HEK293T (cell line): ENCODE results near the gene CXCL11.

Experiments used
- CTCF ChIA-PET: fragments of 350-600 bp; formaldehyde crosslinking; extraction: SDS; loops from one replicate; lab custom pipeline; 2021; ENCODE audit warnings: antibody characterized with exemption, inconsistent platforms; lab: Yijun Ruan, JAX
- POLR2A ChIA-PET: fragments of 350-600 bp; formaldehyde crosslinking; extraction: SDS; loops from one replicate; lab custom pipeline; 2020; ENCODE audit warnings: antibody characterized with exemption, inconsistent platforms; lab: Yijun Ruan, JAX
- DNase-seq: peaks from one replicate; pipeline ENCODE4 v3.0.0; 2012; ENCODE audit warnings: mixed read lengths; ENCODE audit errors: extremely low spot score
- ARNT ChIP-seq: fragments of 450-650 bp; IDR thresholded peaks from 2 replicates; pipeline ENCODE4 v1.6.1; 2017; ENCODE audit warnings: mild to moderate bottlenecking
- BHLHE40 ChIP-seq: fragments of 450-650 bp; IDR thresholded peaks from 2 replicates; pipeline ENCODE4 v1.6.1; 2016; ENCODE audit warnings: mild to moderate bottlenecking, moderate library complexity, borderline replicate concordance
- CTBP1 ChIP-seq: fragments of 450-650 bp; IDR thresholded peaks from 2 replicates; pipeline ENCODE4 v1.6.1; 2016; ENCODE audit warnings: borderline replicate concordance
- ELF4 ChIP-seq: fragments of 450-650 bp; IDR thresholded peaks from 2 replicates; pipeline ENCODE4 v1.6.1; 2017; ENCODE audit warnings: antibody characterized with exemption
- FOXA1 ChIP-seq: fragments of 450-650 bp; IDR thresholded peaks from 2 replicates; pipeline ENCODE4 v1.6.1; 2016; ENCODE audit warnings: mild to moderate bottlenecking
- FOXK2 ChIP-seq: fragments of 450-650 bp; IDR thresholded peaks from 2 replicates; pipeline ENCODE4 v1.6.1; 2016; ENCODE audit warnings: mild to moderate bottlenecking
- FOXM1 ChIP-seq: fragments of 450-650 bp; IDR thresholded peaks from 2 replicates; pipeline ENCODE4 v1.6.1; 2017; ENCODE audit warnings: mild to moderate bottlenecking, borderline replicate concordance
- HDGF ChIP-seq: fragments of 450-650 bp; IDR thresholded peaks from 2 replicates; pipeline ENCODE4 v1.6.1; 2017; ENCODE audit warnings: antibody characterized with exemption, borderline replicate concordance
- L3MBTL2 ChIP-seq: fragments of 450-650 bp; conservative IDR thresholded peaks from 2 replicates; pipeline ENCODE4 v1.6.1; 2016; ENCODE audit warnings: mild to moderate bottlenecking
- LEF1 ChIP-seq: fragments of 450-650 bp; IDR thresholded peaks from 2 replicates; pipeline ENCODE4 v1.6.1; 2017; ENCODE audit warnings: mild to moderate bottlenecking, borderline replicate concordance
- NFRKB ChIP-seq: fragments of 450-650 bp; IDR thresholded peaks from 2 replicates; pipeline ENCODE4 v1.6.1; 2016; ENCODE audit warnings: mild to moderate bottlenecking, moderate library complexity
- SP1 ChIP-seq: fragments of 450-650 bp; IDR thresholded peaks from 2 replicates; pipeline ENCODE4 v1.6.1; 2017
- SUZ12 ChIP-seq: fragments of 450-650 bp; IDR thresholded peaks from 2 replicates; pipeline ENCODE4 v1.6.1; 2016; ENCODE audit warnings: mild to moderate bottlenecking
- TARDBP ChIP-seq: fragments of 450-650 bp; IDR thresholded peaks from 2 replicates; pipeline ENCODE4 v1.6.1; 2016
- ZNF384 ChIP-seq: fragments of 450-650 bp; IDR thresholded peaks from 2 replicates; pipeline ENCODE4 v1.6.1; 2016
- TF ChIP-seq, protein P1 (sequence below): fragments of 450-650 bp; IDR thresholded peaks from 2 replicates; pipeline ENCODE4 v1.6.1; 2016

The CXCL11 gene

DNA sequence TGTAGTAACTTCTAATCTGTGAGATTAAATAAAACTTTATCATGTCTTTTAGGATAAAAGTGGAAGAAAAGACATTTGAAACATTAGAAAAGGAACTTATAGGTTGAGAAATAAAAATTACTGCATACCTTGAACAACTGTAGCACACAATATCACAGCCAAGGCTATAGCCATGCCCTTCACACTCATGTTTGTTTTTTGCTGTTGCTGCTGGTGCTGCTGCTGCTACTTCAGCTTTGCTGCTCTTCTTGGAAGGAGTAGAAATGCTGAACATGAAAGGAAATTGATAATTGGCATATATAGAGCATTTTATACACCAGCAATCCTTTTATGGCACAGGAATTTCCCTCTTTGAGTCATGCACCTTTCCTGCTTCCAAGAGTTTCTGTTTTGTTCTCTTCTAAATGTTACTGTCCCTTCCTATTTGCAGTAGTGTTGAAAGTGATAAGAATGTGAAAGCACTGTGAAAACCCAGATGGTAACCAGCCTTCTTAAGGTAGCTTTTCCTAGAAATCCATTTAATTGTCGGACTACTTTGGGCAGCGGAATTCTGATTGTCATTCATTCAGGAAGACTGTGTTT, at the start of gene CXCL11:
Gene CXCL11, minus strand, starts transcription at position 272 of the 582 bp plus-strand sequence. Its CDS starts 83 bp downstream, at position 189.
- ChIA-PET POLR2A (no interaction called here), CTCF (interaction anchor here (0.6 to 1.4 kb wide), 3 partner anchors 42 to 930 kb away, joined by 3 read pairs; no protein-coding TSS in a partner anchor)
- no peak for DNase-seq
- TF ChIP-seq, protein P1, sequence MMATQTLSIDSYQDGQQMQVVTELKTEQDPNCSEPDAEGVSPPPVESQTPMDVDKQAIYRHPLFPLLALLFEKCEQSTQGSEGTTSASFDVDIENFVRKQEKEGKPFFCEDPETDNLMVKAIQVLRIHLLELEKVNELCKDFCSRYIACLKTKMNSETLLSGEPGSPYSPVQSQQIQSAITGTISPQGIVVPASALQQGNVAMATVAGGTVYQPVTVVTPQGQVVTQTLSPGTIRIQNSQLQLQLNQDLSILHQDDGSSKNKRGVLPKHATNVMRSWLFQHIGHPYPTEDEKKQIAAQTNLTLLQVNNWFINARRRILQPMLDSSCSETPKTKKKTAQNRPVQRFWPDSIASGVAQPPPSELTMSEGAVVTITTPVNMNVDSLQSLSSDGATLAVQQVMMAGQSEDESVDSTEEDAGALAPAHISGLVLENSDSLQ: no peak
- TF ChIP-seq TARDBP (no peak), FOXK2 (no peak), NFRKB (no peak), FOXA1 (no peak), CTBP1 (no peak), ZNF384 (no peak), L3MBTL2 (no peak)

- no peak for TF ChIP-seq TARDBP
- TF ChIP-seq, protein P1: no peak
- TF ChIP-seq FOXA1: no peak
- TF ChIP-seq CTBP1: no peak
- no peak for TF ChIP-seq FOXK2
- TF ChIP-seq ZNF384: no peak
- no peak for TF ChIP-seq HDGF
- TF ChIP-seq SUZ12: no peak
- TF ChIP-seq BHLHE40: no peak
- TF ChIP-seq LEF1: no peak
- TF ChIP-seq ELF4: no peak
- no peak for TF ChIP-seq SP1
- no peak for TF ChIP-seq L3MBTL2
- no peak for TF ChIP-seq FOXM1
- TF ChIP-seq ARNT: no peak
- TF ChIP-seq NFRKB: no peak
- ChIA-PET POLR2A (no interaction called here), CTCF (interaction anchor here (0.6 kb wide), 1 partner anchor 167 kb away, joined by 3 read pairs; the partner anchor contains the start of gene FAM47E)
- no peak for DNase-seq
Measured at GRCh38 chr4:76084542-76084941, 48.7 kb upstream of the CXCL11 start.

DNA sequence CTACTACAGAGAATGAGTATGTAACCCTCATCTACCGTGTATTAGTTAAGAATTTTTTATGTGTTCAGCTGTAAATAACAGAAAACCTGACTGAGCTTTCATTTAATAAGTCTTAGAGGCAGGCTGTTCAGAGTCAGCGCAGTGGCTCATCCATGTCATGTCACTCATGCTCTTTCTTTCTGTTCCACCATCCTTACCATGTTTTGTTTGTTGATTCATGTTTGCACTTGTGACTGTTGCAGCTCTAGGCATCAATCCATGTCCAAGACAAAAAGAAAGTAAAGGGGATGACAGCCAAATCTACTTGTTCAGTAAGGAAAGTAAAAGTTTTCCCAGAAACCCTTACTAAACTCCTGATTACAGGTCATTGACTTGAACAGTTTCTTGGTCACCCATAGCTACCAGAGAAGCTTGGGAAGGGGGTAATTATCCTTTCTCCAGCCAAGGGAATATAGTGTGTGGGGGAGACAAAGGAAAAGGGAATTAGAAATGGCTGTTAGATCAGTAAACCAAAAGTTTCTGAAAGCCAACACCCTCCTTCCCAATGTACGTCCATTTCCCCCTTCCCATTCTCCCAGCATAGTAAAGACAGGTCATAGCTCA, 47.6 kb upstream of the CXCL11 start:
- ChIA-PET POLR2A (no interaction called here), CTCF (interaction anchor here (0.6 kb wide), 1 partner anchor 168 kb away, joined by 3 read pairs; the partner anchor contains the start of gene FAM47E)
- no peak for DNase-seq
- TF ChIP-seq FOXM1: no peak
- no peak for TF ChIP-seq TARDBP
- no peak for TF ChIP-seq CTBP1
- TF ChIP-seq SP1: no peak
- TF ChIP-seq SUZ12: no peak
- TF ChIP-seq BHLHE40: no peak
- no peak for TF ChIP-seq ARNT
- no peak for TF ChIP-seq FOXA1
- no peak for TF ChIP-seq ELF4
- no peak for TF ChIP-seq FOXK2
- TF ChIP-seq, protein P1: no peak
- TF ChIP-seq NFRKB: no peak
- TF ChIP-seq LEF1: no peak
- TF ChIP-seq L3MBTL2: no peak
- no peak for TF ChIP-seq ZNF384
- TF ChIP-seq HDGF: no peak

GRCh38 chr4:76078033-76078613, 42.3 kb upstream of the CXCL11 start:
- POLR2A ChIA-PET: no interaction called here
- DNase-seq: no peak
- TF ChIP-seq, protein P1: no peak
- TF ChIP-seq ELF4 (no peak), CTBP1 (no peak), HDGF (no peak), ARNT (no peak), ZNF384 (no peak), SP1 (no peak), L3MBTL2 (no peak), BHLHE40 (no peak), FOXM1 (no peak), SUZ12 (no peak), FOXK2 (no peak), LEF1 (no peak), FOXA1 (no peak), TARDBP (no peak), NFRKB (no peak)
- CTCF ChIA-PET: interaction anchor here (1.0 kb wide), 1 partner anchor 42 kb away, joined by 3 read pairs; the partner anchor contains the start of gene CXCL11

DNA sequence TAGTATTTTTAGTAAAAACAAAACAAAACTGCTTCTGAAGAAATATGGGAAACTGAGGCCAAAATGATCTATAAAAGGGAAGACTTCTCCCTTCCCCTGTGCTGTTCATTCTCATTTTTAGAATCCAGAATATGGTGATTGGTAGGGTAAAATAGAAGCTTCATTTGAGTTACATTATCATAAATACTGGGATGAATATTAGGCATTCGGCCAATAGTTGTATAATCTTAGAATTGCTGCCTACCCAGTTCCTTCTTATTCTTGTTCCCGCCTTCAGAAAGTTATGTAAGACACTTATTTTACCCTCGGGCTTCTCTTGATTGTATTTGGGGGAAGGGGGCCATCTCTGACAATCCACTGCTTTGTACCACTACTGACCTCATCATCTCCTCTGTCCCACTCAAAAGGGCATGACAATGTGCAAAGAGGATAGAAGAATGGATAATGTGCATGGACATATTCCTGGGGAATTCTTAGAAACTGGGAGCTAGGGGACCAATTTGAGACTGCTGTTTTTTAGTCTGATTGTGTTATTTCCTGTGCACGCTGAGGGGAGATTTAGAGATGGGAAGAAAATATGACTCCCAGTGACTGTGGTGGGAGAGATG, 39.2 kb upstream of the CXCL11 start:
- DNase-seq: no peak
- CTCF ChIA-PET: no interaction called here
- TF ChIP-seq HDGF: no peak
- no peak for TF ChIP-seq FOXM1
- no peak for TF ChIP-seq L3MBTL2
- no peak for TF ChIP-seq ARNT
- TF ChIP-seq ZNF384: no peak
- TF ChIP-seq SUZ12: no peak
- TF ChIP-seq, protein P1: no peak
- no peak for TF ChIP-seq TARDBP
- no peak for TF ChIP-seq SP1
- no peak for TF ChIP-seq FOXA1
- TF ChIP-seq NFRKB: no peak
- TF ChIP-seq LEF1: no peak
- no peak for TF ChIP-seq ELF4
- no peak for TF ChIP-seq FOXK2
- TF ChIP-seq CTBP1: no peak
- TF ChIP-seq BHLHE40: no peak
- POLR2A ChIA-PET: no interaction called here
